Activated naive CD4-positive, alpha-beta T cell treated with anti-CD3 and anti-CD28 coated beads for 36 hours (primary cell): ENCODE measurements around the gene COP1. TPM values are rescaled to one million over a fixed set of nuclear protein-coding genes. Genes with fewer than 3 reads are reported as not detected.
"Not testable (repeated sequence)": the region's sequence is repeated elsewhere in the genome, so short reads cannot be mapped to it uniquely, and the experiment has no call there.

Experiments used
- CTCF ChIA-PET: fragments of 350-600 bp; sonication (Branson Sonifier 250); formaldehyde crosslinking; loops from one replicate; lab custom pipeline; 2021; ENCODE audit warnings: antibody characterized with exemption; lab: Charles Lee
- DNase-seq: peaks from one replicate; pipeline ENCODE4 v3.0.0-alpha.2; 2020
- H3K27ac Mint-ChIP-seq: one replicate; pipeline ENCODE4 v1.8.0; 2021; ENCODE audit warnings: mild to moderate bottlenecking, mixed read lengths
- H3K27me3 Mint-ChIP-seq: one replicate; pipeline ENCODE4 v1.8.0; 2021; ENCODE audit warnings: low read depth, mixed read lengths
- H3K36me3 Mint-ChIP-seq: one replicate; pipeline ENCODE4 v1.8.0; 2021; ENCODE audit warnings: low read depth, mixed read lengths
- H3K4me1 Mint-ChIP-seq: one replicate; pipeline ENCODE4 v1.8.0; 2021; ENCODE audit warnings: low read depth, mixed read lengths
- H3K4me3 Mint-ChIP-seq: one replicate; pipeline ENCODE4 v1.8.0; 2021; ENCODE audit warnings: mild to moderate bottlenecking, moderate library complexity, mixed read lengths
- H3K9me3 Mint-ChIP-seq: one replicate; pipeline ENCODE4 v1.8.0; 2021; ENCODE audit warnings: mixed read lengths
- intact Hi-C: fragments of 100-400 bp; cut with micrococcal nuclease; formaldehyde crosslinking; loops from one replicate; pipeline ENCODE4 v1.15.1; 2023
- total RNA-seq, 2 experiments: library from RNA; stranded (reverse); gene quantifications; one replicate each; pipeline ENCODE4 v1.2.3, GENCODE V29; 2021

COP1 gene
- total RNA-seq, 2 experiments from 2014 or later: 37.4 to 37.6 TPM

DNA sequence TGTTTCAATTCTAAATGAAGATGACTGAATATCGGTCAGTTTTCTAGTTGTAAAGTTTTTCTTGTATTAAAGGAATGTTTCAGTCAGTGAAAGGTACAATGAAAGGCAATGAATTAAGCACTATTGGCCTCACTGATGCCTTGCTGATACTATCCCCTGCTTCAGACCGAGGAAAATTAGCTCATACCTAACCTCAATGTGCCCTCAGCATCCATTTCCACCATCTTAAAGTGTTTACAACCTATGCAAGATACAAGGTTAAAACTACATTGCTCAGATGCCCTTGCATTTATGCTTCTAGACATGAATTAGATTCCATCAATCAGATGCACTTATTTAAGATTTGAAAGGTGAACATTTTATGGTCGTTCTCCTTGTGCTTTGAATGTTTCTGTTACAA lies 184.5 kb downstream of the COP1 start:
- no peak overlapping the region for H3K27ac Mint-ChIP-seq
- peaks cover 32% of the 10 kb centered on the region for H3K36me3 Mint-ChIP-seq
- no peak overlapping the region for H3K4me3 Mint-ChIP-seq
- no peaks in the 10 kb centered on the region for H3K27me3 Mint-ChIP-seq
- CTCF ChIA-PET: interaction anchor here (1.4 kb wide), 1 partner anchor 9 kb away, joined by 3 read pairs; no protein-coding TSS in a partner anchor
- peaks cover 12% of the 10 kb centered on the region for H3K4me1 Mint-ChIP-seq
- intact Hi-C loops: no loop called here
- no peaks in the 10 kb centered on the region for H3K9me3 Mint-ChIP-seq
- DNase-seq: no peak

DNA sequence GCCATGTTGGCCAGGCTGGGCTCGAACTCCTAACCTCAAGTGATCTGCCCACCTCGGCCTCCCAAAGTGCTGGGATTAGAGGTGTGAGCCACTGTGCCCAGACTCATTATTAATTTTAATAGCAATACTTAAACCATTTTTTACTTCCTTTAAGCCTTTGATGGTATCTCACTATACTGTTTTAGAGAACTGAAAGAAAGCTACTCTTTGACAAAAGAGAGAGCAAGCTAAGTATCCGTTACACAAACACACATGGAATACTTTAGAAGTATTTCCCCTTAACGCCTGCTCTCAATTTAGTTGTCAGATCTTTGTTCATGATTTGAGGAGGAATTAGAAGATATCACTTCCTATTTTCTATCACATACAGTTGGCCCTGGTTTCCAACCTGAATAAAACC lies 189.4 kb downstream of the COP1 start:
- no peak for DNase-seq
- intact Hi-C loops: loop anchor here (10.0 kb wide), 1 partner anchor 63 kb away; no protein-coding TSS in a partner anchor
- Mint-ChIP-seq H3K27ac (no peak overlapping the region), H3K4me3 (no peak overlapping the region), H3K9me3 (no peaks in the 10 kb centered on the region), H3K36me3 (peaks cover 40% of the 10 kb centered on the region), H3K4me1 (peaks cover under 1% of the 10 kb centered on the region), H3K27me3 (no peaks in the 10 kb centered on the region)
- CTCF ChIA-PET: no interaction called here

DNA sequence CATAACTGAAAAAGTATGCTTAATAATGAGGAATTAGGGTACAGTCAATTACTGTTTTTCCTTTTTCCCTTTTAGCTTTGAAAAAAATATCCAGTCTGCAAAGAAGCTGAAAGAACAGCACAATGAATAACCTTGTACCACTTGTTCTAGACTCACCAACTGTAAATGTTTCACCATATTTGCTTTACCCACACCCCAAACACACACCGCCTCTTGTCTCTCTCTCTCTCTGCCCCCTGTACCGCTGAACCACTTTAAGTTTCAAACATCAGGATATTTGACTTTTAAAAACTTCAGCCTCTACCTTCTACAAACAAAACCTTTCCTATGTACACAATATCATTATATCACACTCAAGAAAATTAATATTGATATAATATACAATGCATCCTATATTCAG lies 197.1 kb downstream of the COP1 start:
- peaks cover 31% of the 10 kb centered on the region for H3K36me3 Mint-ChIP-seq
- no peak overlapping the region for H3K4me3 Mint-ChIP-seq
- no peak for DNase-seq
- intact Hi-C loops: loop anchor here (10.0 kb wide), 1 partner anchor 55 kb away; no protein-coding TSS in a partner anchor
- no peak overlapping the region for H3K27ac Mint-ChIP-seq
- no peaks in the 10 kb centered on the region for H3K27me3 Mint-ChIP-seq
- no peaks in the 10 kb centered on the region for H3K4me1 Mint-ChIP-seq
- CTCF ChIA-PET: no interaction called here
- H3K9me3 Mint-ChIP-seq: peaks cover 5% of the 10 kb centered on the region

DNA sequence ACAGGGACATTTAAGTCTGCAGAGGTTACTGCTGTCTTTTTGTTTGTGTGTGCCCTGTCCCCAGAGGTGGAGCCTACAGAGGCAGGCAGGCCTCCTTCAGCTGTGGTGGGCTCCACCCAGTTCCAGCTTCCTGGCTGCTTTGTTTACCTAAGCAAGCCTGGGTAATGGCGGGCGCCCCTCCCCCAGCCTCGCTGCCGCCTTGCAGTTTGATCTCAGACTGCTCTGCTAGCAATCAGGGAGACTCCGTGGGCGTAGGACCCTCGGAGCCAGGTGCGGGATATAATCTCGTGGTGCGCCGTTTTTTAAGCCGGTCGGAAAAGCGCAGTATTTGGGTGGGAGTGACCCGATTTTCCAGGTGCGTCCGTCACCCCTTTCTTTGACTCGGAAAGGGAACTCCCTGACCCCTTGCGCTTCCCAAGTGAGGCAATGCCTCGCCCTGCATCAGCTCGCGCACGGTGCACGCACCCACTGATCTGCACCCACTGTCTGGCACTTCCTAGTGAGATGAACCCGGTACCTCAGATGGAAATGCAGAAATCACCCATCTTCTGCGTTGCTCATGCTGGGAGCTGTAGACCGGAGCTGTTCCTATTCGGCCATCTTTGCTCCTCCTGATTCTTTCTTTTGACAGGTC lies 199.2 kb downstream of the COP1 start:
- peaks cover 26% of the 10 kb centered on the region for H3K36me3 Mint-ChIP-seq
- DNase-seq, H3K27me3 Mint-ChIP-seq, H3K4me1 Mint-ChIP-seq, intact Hi-C loops, H3K4me3 Mint-ChIP-seq, CTCF ChIA-PET, H3K27ac Mint-ChIP-seq, H3K9me3 Mint-ChIP-seq: not testable (repeated sequence)

DNA sequence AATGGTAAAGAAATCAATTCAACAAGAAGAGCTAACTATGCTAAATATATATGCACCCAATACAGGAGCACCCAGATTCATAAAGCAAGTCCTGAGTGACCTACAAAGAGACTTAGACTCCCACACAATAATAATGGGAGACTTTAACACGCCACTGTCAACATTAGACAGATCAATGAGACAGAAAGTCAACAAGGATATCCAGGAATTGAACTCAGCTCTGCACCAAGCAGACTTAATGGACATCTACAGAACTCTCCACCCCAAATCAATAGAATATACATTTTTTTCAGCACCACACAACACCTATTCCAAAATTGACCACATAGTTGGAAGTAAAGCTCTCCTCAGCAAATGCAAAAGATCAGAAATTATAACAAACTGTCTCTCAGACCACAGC lies 212.4 kb downstream of the COP1 start:
- H3K27me3 Mint-ChIP-seq, intact Hi-C loops, CTCF ChIA-PET, H3K27ac Mint-ChIP-seq, DNase-seq, H3K4me1 Mint-ChIP-seq, H3K4me3 Mint-ChIP-seq: not testable (repeated sequence)
- Mint-ChIP-seq H3K36me3 (peaks cover 31% of the 10 kb centered on the region), H3K9me3 (peaks cover 13% of the 10 kb centered on the region)

DNA sequence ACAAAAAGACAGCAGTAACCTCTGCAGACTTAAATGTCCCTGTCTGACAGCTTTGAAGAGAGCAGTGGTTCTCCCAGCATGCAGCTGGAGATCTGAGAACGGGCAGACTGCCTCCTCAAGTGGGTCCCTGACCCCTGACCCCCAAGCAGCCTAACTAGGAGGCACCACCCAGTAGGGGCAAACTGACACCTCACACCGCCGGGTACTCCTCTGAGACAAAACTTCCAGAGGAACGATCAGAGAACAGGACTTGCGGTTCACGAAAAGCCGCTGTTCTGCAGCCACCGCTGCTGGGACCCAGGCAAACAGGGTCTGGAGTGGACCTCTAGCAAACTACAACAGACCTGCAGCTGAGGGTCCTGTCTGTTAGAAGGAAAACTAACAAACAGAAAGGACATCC lies 214.3 kb downstream of the COP1 start:
- H3K9me3 Mint-ChIP-seq, DNase-seq, H3K27me3 Mint-ChIP-seq, CTCF ChIA-PET, H3K27ac Mint-ChIP-seq, H3K4me1 Mint-ChIP-seq, H3K4me3 Mint-ChIP-seq, intact Hi-C loops: not testable (repeated sequence)
- peaks cover 38% of the 10 kb centered on the region for H3K36me3 Mint-ChIP-seq

DNA sequence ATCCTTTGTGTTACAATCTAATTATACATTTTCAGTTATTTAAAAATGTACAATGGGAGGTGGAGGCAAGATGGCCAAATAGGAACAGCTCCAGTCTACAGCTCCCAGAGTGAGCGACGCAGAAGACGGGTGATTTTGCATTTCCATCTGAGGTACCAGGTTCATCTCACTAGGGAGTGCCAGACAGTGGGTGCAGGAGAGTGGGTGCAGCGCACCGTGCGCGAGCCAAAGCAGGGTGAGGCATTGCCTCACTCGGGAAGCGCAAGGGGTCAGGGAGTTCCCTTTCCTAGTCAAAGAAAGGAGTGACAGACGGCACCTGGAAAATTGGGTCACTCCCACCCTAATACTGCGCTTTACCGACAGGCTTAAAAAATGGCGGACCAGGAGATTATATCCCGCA lies 214.9 kb downstream of the COP1 start:
- DNase-seq, H3K4me1 Mint-ChIP-seq, H3K4me3 Mint-ChIP-seq, H3K27me3 Mint-ChIP-seq, H3K27ac Mint-ChIP-seq, CTCF ChIA-PET, intact Hi-C loops, H3K9me3 Mint-ChIP-seq: not testable (repeated sequence)
- peaks cover 35% of the 10 kb centered on the region for H3K36me3 Mint-ChIP-seq

DNA sequence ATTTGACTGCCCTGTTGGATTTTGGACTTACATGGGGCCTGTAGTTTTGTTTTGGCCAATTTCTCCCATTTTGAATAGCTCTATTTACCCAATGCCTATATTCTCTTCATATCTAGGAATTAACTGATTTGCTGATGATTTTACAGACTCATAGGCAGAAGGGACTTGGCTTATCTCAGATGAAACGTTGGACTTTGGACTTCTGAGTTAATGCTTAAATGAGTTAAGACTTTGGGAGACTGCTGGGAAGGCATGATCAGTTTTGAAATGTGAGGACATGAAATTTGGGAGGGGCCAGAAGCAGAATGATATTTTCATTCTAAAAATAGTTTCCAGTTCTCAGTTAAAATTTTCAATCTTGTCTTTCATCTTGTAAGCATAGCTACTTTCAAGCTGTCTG lies 222.3 kb downstream of the COP1 start:
- Mint-ChIP-seq H3K27me3 (no peaks in the 10 kb centered on the region), H3K4me1 (peaks cover 2% of the 10 kb centered on the region), H3K36me3 (peaks cover 75% of the 10 kb centered on the region), H3K27ac (no peak overlapping the region), H3K4me3 (no peak overlapping the region), H3K9me3 (peaks cover 16% of the 10 kb centered on the region)
- CTCF ChIA-PET: no interaction called here
- no peak for DNase-seq
- intact Hi-C loops: no loop called here

DNA sequence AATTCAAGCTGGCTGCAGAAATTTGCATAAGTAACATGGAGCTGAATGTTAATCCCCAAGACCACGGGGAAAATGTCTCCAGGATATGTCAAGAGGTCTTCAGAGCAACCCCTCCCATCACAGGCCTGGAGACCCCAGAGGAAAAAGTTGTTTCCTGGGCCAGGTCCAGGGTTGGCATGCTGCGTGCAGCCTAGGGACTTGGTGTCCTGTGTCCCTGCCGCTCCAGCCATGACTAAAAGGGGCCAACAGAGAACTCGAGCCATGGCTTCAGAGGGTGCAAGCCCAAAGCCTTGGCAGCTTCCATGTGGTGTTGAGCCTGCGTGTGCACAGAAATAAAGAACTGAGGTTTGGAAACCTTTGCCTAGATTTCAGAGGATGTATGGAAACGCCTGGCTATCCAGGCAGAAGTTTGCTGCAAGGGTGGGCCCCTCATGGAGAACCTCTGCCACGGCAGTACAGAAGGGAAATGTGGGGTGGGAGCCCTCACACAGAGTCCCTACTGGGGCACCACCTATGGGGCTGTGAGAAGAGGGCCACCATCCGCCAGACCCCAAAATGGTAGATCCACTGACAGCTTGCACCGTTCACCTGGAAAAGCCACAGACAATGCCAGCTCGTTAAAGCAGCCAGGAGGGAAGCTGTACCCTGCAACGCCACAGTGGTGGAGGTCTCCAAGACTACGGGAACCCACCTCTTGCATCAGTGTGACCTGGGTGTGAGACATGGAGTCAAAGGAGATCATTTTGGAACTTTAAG lies 222.9 kb downstream of the COP1 start:
- DNase-seq: no peak
- H3K36me3 Mint-ChIP-seq: peaks cover 71% of the 10 kb centered on the region
- no peak overlapping the region for H3K4me3 Mint-ChIP-seq
- intact Hi-C loops: no loop called here
- no peak overlapping the region for H3K27ac Mint-ChIP-seq
- H3K4me1 Mint-ChIP-seq: peaks cover 2% of the 10 kb centered on the region
- H3K9me3 Mint-ChIP-seq: peaks cover 16% of the 10 kb centered on the region
- CTCF ChIA-PET: no interaction called here
- H3K27me3 Mint-ChIP-seq: no peaks in the 10 kb centered on the region

DNA sequence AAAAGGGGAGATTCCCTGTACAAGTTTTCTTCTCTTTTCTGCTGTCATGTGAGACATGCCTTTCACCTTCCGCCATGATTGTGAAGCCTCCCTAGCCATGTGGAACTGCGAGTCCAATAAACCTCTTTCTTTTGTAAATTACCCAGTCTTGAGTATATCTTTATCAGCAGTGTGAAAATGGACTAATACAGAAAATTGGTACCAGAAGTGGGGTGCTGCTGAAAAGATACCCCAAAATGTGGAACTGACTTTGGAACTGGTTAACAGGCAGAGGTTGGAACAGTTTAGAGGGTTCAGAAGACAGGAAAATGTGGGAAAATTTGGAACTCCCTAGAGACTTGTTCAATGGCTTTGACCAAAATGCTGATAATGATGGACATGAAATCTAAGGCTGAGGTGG lies 223.7 kb downstream of the COP1 start:
- CTCF ChIA-PET, H3K4me3 Mint-ChIP-seq, DNase-seq, H3K4me1 Mint-ChIP-seq, H3K27me3 Mint-ChIP-seq, intact Hi-C loops, H3K27ac Mint-ChIP-seq: not testable (repeated sequence)
- peaks cover 16% of the 10 kb centered on the region for H3K9me3 Mint-ChIP-seq
- peaks cover 69% of the 10 kb centered on the region for H3K36me3 Mint-ChIP-seq

DNA sequence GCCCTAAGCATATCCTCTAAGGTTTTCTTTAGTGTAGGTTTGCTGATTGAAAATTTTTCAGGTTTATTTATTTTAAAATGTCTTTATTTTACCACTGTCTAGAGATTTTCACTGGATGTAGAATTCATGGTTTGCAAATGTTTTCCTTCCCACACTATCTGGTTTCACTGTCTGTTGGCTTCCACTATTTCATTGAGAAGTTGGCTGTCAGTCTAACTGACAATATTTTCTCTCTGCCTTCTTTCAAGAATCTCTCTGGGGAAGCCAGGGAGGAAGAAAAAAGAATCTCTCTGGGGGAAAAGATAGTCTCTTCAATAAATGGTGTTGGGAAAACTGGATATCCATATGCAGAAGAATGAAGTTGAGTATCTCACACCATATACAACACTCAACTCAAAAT lies 226.0 kb downstream of the COP1 start:
- Mint-ChIP-seq H3K4me1 (peaks cover 7% of the 10 kb centered on the region), H3K27me3 (no peaks in the 10 kb centered on the region), H3K4me3 (no peak overlapping the region), H3K27ac (no peak overlapping the region), H3K36me3 (peaks cover 56% of the 10 kb centered on the region), H3K9me3 (peaks cover 16% of the 10 kb centered on the region)
- CTCF ChIA-PET: no interaction called here
- DNase-seq: no peak
- intact Hi-C loops: no loop called here

DNA sequence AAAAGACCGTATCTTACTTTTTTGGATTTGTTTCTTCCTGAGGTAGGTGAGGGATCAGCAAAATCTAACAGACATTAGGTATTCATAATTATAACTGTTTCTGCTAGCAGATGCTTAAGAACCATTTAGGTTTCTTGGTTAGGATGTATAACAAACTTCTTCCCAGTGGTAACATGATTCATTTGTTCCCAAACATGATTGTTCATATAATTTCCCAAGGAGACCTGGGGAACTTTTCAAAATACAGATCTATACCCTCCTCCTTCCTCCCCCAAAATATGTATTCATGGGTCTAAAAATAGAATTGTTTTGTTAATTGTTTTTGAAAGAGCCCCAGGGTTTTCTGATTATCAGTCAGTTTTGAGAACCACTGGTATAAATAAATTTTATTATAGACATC lies 228.2 kb downstream of the COP1 start:
- peaks cover 12% of the 10 kb centered on the region for H3K9me3 Mint-ChIP-seq
- CTCF ChIA-PET: interaction anchor here (0.6 kb wide), 1 partner anchor 444 kb away, joined by 3 read pairs; no protein-coding TSS in a partner anchor
- no peak overlapping the region for H3K27ac Mint-ChIP-seq
- no peak for DNase-seq
- intact Hi-C loops: no loop called here
- no peaks in the 10 kb centered on the region for H3K27me3 Mint-ChIP-seq
- peaks cover 7% of the 10 kb centered on the region for H3K4me1 Mint-ChIP-seq
- no peak overlapping the region for H3K4me3 Mint-ChIP-seq
- H3K36me3 Mint-ChIP-seq: peaks cover 45% of the 10 kb centered on the region

DNA sequence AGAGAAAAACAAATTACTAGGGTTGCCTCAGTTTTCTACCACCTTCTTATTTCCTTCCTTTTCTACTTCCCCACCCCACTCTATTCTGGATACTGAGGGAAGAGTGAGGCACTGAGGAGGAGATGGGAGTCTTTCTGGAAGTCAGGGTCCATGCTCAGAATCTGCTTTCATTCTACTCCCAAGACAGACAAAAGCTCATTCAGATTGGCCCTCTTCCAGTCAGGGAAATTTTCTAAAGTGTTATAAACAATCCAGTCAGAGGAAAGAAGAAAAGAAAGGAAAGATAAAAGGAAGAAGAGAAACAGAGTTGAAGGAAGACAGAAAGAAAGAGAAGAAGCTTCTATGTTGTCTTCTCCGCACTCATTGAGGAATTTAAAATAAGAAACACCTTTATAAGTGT lies 228.6 kb downstream of the COP1 start:
- peaks cover 45% of the 10 kb centered on the region for H3K36me3 Mint-ChIP-seq

More for the DNA sequence above, 228.6 kb downstream of the COP1 start:
- intact Hi-C loops: no loop called here
- Mint-ChIP-seq H3K9me3 (peaks cover 8% of the 10 kb centered on the region), H3K27me3 (no peaks in the 10 kb centered on the region), H3K4me3 (no peak overlapping the region), H3K4me1 (peaks cover 7% of the 10 kb centered on the region), H3K27ac (peak overlapping the region; percentile 24)
- DNase-seq: no peak
- CTCF ChIA-PET: interaction anchor here (0.6 kb wide), 1 partner anchor 443 kb away, joined by 3 read pairs; no protein-coding TSS in a partner anchor
